Mucosa of stomach (tissue), 1 donor: ENCODE results near the gene RPP25.
"Not testable (repeated sequence)": the region's sequence is repeated elsewhere in the genome, so short reads cannot be mapped to it uniquely, and the experiment has no call there.

ENCODE experiments used
- H3K27me3 ChIP-seq: one replicate; pipeline ENCODE4 v1.7.0; 2013; ENCODE audit warnings: mild to moderate bottlenecking, low read length; ENCODE audit not compliant: control insufficient read depth, insufficient read depth
- H3K36me3 ChIP-seq: one replicate; pipeline ENCODE4 v1.7.0; 2013; ENCODE audit warnings: low read length; ENCODE audit not compliant: control insufficient read depth, insufficient read depth
- H3K4me1 ChIP-seq: one replicate; pipeline ENCODE4 v1.7.0; 2013; ENCODE audit warnings: mild to moderate bottlenecking, low read length; ENCODE audit not compliant: control insufficient read depth, insufficient read depth
- H3K4me3 ChIP-seq: one replicate; pipeline ENCODE4 v1.7.0; 2013; ENCODE audit warnings: low read length
- H3K9ac ChIP-seq: one replicate; pipeline ENCODE4 v1.7.0; 2013; ENCODE audit warnings: mild to moderate bottlenecking, low read length, moderate library complexity
- H3K9me3 ChIP-seq: one replicate; pipeline ENCODE4 v1.7.0; 2013; ENCODE audit warnings: mild to moderate bottlenecking, low read length, moderate library complexity; ENCODE audit not compliant: control insufficient read depth
- donor health status: Pancreatic carcinoma.

RPP25 gene

GRCh38 chr15:74950078-74950908 lies 6.3 kb downstream of the RPP25 start:
- Histone ChIP-seq H3K4me3 (no peak overlapping the region), H3K9me3 (no peaks in the 10 kb centered on the region), H3K36me3 (no peaks in the 10 kb centered on the region), H3K27me3 (peaks cover under 1% of the 10 kb centered on the region), H3K9ac (no peak overlapping the region), H3K4me1 (peaks cover 13% of the 10 kb centered on the region)

- peak within 1 kb of the TSS; percentile 86 for H3K9ac ChIP-seq
- peak within 1 kb of the TSS; percentile 86 for H3K4me3 ChIP-seq
- H3K36me3 ChIP-seq, result no peaks in the 10 kb centered on the region
- H3K9me3 ChIP-seq, result no peaks in the 10 kb centered on the region
- no peaks in the 10 kb centered on the region for H3K27me3 ChIP-seq
- H3K4me1 ChIP-seq, result peaks cover 14% of the 10 kb centered on the region
Observed at GRCh38 chr15:74937590-74938371, 18.8 kb downstream of the RPP25 start, which contains the start of gene COX5A. COX5A (minus strand) TSS chr15:74938073; CDS start chr15:74938014, 59 bp downstream.

GRCh38 chr15:74937272-74937589 lies 19.3 kb downstream of the RPP25 start:
- peaks cover 14% of the 10 kb centered on the region for H3K4me1 ChIP-seq

GRCh38 chr15:74935193-74935592 lies 21.4 kb downstream of the RPP25 start:
- H3K4me1 ChIP-seq, result peaks cover 19% of the 10 kb centered on the region
- H3K36me3 ChIP-seq, H3K27me3 ChIP-seq, H3K9ac ChIP-seq, H3K9me3 ChIP-seq, H3K4me3 ChIP-seq: not testable (repeated sequence)

More at GRCh38 chr15:74937272-74937589, 19.3 kb downstream of the RPP25 start:
- no peaks in the 10 kb centered on the region for H3K27me3 ChIP-seq
- peak overlapping the region; percentile 86 for H3K4me3 ChIP-seq
- peak overlapping the region; percentile 86 for H3K9ac ChIP-seq
- no peaks in the 10 kb centered on the region for H3K9me3 ChIP-seq
- no peaks in the 10 kb centered on the region for H3K36me3 ChIP-seq

- no peak overlapping the region for H3K4me3 ChIP-seq
- no peak overlapping the region for H3K9ac ChIP-seq
Observed at GRCh38 chr15:74933573-74933972, 23.0 kb downstream of the RPP25 start.

GRCh38 chr15:74928771-74929198 lies 27.8 kb downstream of the RPP25 start:
- Histone ChIP-seq H3K9me3 (no peaks in the 10 kb centered on the region), H3K36me3 (no peaks in the 10 kb centered on the region), H3K27me3 (no peaks in the 10 kb centered on the region), H3K9ac (no peak overlapping the region), H3K4me1 (peaks cover 9% of the 10 kb centered on the region), H3K4me3 (no peak overlapping the region)

More at GRCh38 chr15:74933573-74933972, 23.0 kb downstream of the RPP25 start:
- Histone ChIP-seq H3K36me3 (no peaks in the 10 kb centered on the region), H3K27me3 (no peaks in the 10 kb centered on the region), H3K4me1 (peaks cover 19% of the 10 kb centered on the region), H3K9me3 (no peaks in the 10 kb centered on the region)

- Histone ChIP-seq H3K4me1 (no peaks in the 10 kb centered on the region), H3K36me3 (no peaks in the 10 kb centered on the region)
Observed at GRCh38 chr15:74924525-74924924, 32.0 kb downstream of the RPP25 start.

GRCh38 chr15:74920456-74920855 lies 36.1 kb downstream of the RPP25 start:
- no peaks in the 10 kb centered on the region for H3K4me1 ChIP-seq
- H3K4me3 ChIP-seq, result no peak overlapping the region
- no peaks in the 10 kb centered on the region for H3K36me3 ChIP-seq
- H3K9me3 ChIP-seq, result no peaks in the 10 kb centered on the region
- H3K9ac ChIP-seq, result no peak overlapping the region
- no peaks in the 10 kb centered on the region for H3K27me3 ChIP-seq

More at GRCh38 chr15:74924525-74924924, 32.0 kb downstream of the RPP25 start:
- Histone ChIP-seq H3K9me3 (no peaks in the 10 kb centered on the region), H3K27me3 (no peaks in the 10 kb centered on the region), H3K4me3 (no peak overlapping the region), H3K9ac (no peak overlapping the region)

GRCh38 chr15:74917676-74918075 lies 38.9 kb downstream of the RPP25 start:
- H3K27me3 ChIP-seq, result no peaks in the 10 kb centered on the region
- no peak overlapping the region for H3K4me3 ChIP-seq
- no peaks in the 10 kb centered on the region for H3K9me3 ChIP-seq
- no peaks in the 10 kb centered on the region for H3K36me3 ChIP-seq
- H3K4me1 ChIP-seq, result no peaks in the 10 kb centered on the region
- H3K9ac ChIP-seq, result no peak overlapping the region

GRCh38 chr15:74913799-74914198 lies 42.8 kb downstream of the RPP25 start:
- not testable (repeated sequence) for H3K4me3 ChIP-seq, H3K36me3 ChIP-seq, H3K27me3 ChIP-seq, H3K9me3 ChIP-seq, H3K4me1 ChIP-seq, H3K9ac ChIP-seq

- Histone ChIP-seq H3K9ac (no peak overlapping the region), H3K27me3 (no peaks in the 10 kb centered on the region), H3K4me1 (no peaks in the 10 kb centered on the region), H3K4me3 (no peak overlapping the region), H3K36me3 (no peaks in the 10 kb centered on the region), H3K9me3 (no peaks in the 10 kb centered on the region)
Observed at GRCh38 chr15:74913041-74913440, 43.5 kb downstream of the RPP25 start.

- H3K9me3 ChIP-seq, result no peaks in the 10 kb centered on the region
- peaks cover 3% of the 10 kb centered on the region for H3K36me3 ChIP-seq
- H3K4me1 ChIP-seq, result peaks cover 21% of the 10 kb centered on the region
- H3K27me3 ChIP-seq, result no peaks in the 10 kb centered on the region
- H3K4me3 ChIP-seq, result no peak overlapping the region
- no peak overlapping the region for H3K9ac ChIP-seq
Observed at GRCh38 chr15:74908635-74909034, 47.9 kb downstream of the RPP25 start.
